Endothelial cell of umbilical vein (primary cell): ENCODE results near the gene PDCL2. TPM values are rescaled to one million over a fixed set of nuclear protein-coding genes. Genes with fewer than 3 reads are reported as not detected.

ENCODE experiments used
- BruUV-seq: library from RNA; stranded (reverse); fragments of 400-500 nt; replicated peaks from 2 replicates; lab custom pipeline; 2021; lab: Mats Ljungman, UMichigan
- CTCF ChIA-PET: fragments of 300-600, 350-600 bp; sonication (Branson Sonifier 250); formaldehyde crosslinking; loops from one replicate; lab custom pipeline; 2021; ENCODE audit warnings: antibody characterized with exemption, inconsistent platforms; lab: Charles Lee
- POLR2A ChIA-PET: fragments of 300-600, 350-600 bp; sonication (Branson Sonifier 250); formaldehyde crosslinking; loops from one replicate; lab custom pipeline; 2021; ENCODE audit warnings: antibody characterized with exemption, inconsistent platforms; lab: Charles Lee
- DNase-seq: peaks from one replicate; pipeline ENCODE4 v3.0.0-alpha.2; 2011; ENCODE audit warnings: low read depth, low spot score
- FAIRE-seq: peaks from 2 replicates; lab custom pipeline; 2011; peaks lifted over from hg19 to GRCh38; lab: Jason Lieb, UNC
- H2AFZ ChIP-seq: 2 replicates; pipeline ENCODE4 v1.6.0; 2012; ENCODE audit warnings: low read depth, low read length, control low read depth, inconsistent platforms
- H3K27ac ChIP-seq: 2 replicates; pipeline ENCODE4 v1.5.1; 2011; ENCODE audit warnings: low read depth, mild to moderate bottlenecking, control low read depth, low read length, moderate library complexity; ENCODE audit not compliant: insufficient read depth
- H3K27me3 ChIP-seq, 2 experiments: 2 replicates each; pipeline versions ENCODE4 v1.6.0 to v1.6.1; 2011; ENCODE audit warnings: low read length in 2 of 2, mixed read lengths in 1 of 2; ENCODE audit not compliant: control insufficient read depth in 2 of 2, insufficient read depth in 2 of 2
- H3K36me3 ChIP-seq, 2 experiments: 2 replicates in 1 of 2; 3 replicates in 1 of 2; pipeline ENCODE4 v1.5.1; 2011; ENCODE audit warnings: low read length in 2 of 2, mild to moderate bottlenecking in 1 of 2, moderate library complexity in 1 of 2; ENCODE audit not compliant: control insufficient read depth in 2 of 2, insufficient read depth in 2 of 2; ENCODE audit errors: extremely low read depth in 1 of 2
- H3K4me1 ChIP-seq: 3 replicates; pipeline ENCODE4 v1.5.1; 2011; ENCODE audit warnings: mild to moderate bottlenecking, low read length; ENCODE audit not compliant: control insufficient read depth, insufficient read depth; ENCODE audit errors: extremely low read depth
- H3K4me2 ChIP-seq: 2 replicates; pipeline ENCODE4 v1.6.1; 2011; ENCODE audit warnings: low read length, control low read depth, mixed read lengths; ENCODE audit not compliant: insufficient read depth
- H3K4me3 ChIP-seq, 3 experiments: fragments of 200-600 bp in 1 of 3; sonication (generic), shearing (Covaris generic) in 1 of 3; replicated peaks in 1 of 3; 2 replicates each; pipeline ENCODE4 v1.5.1; 2011 to 2016; ENCODE audit warnings: control low read depth in 3 of 3, low read length in 3 of 3, mild to moderate bottlenecking in 2 of 3, inconsistent platforms in 1 of 3, low read depth in 1 of 3, moderate library complexity in 1 of 3; ENCODE audit not compliant: insufficient read depth in 1 of 3
- H3K79me2 ChIP-seq: 2 replicates; pipeline ENCODE4 v1.6.0; 2012; ENCODE audit warnings: low read length, inconsistent platforms; ENCODE audit not compliant: control insufficient read depth, insufficient read depth
- H3K9ac ChIP-seq: replicated peaks from 2 replicates; pipeline ENCODE3; 2011; ENCODE audit warnings: low read length, control low read depth; ENCODE audit not compliant: insufficient read depth; ENCODE audit errors: extremely low read depth
- H3K9me1 ChIP-seq: replicated peaks from 3 replicates; pipeline ENCODE4 v1.6.0; 2011; ENCODE audit warnings: mild to moderate bottlenecking, low read length; ENCODE audit not compliant: control insufficient read depth, insufficient read depth; ENCODE audit errors: extremely low read depth
- H3K9me3 ChIP-seq: replicated peaks from 2 replicates; pipeline ENCODE4 v1.5.1; 2012; ENCODE audit warnings: low read length, inconsistent platforms; ENCODE audit not compliant: control insufficient read depth, insufficient read depth
- H4K20me1 ChIP-seq: replicated peaks from 2 replicates; pipeline ENCODE3; 2011; ENCODE audit warnings: mild to moderate bottlenecking, low read length; ENCODE audit not compliant: control insufficient read depth, insufficient read depth; ENCODE audit errors: extremely low read depth
- CTCF ChIP-seq, 2 donors: IDR thresholded peaks; 1 replicate in 1 of 2; 2 replicates in 1 of 2; pipeline ENCODE4 v1.5.1; 2011; ENCODE audit warnings: low read length in 2 of 2, mild to moderate bottlenecking in 2 of 2, moderate library complexity in 2 of 2, control low read depth in 1 of 2, inconsistent platforms in 1 of 2, low read depth in 1 of 2; ENCODE audit not compliant: insufficient read depth in 1 of 2; ENCODE audit errors: extremely low read depth in 1 of 2
- EZH2 ChIP-seq: IDR thresholded peaks from 2 replicates; pipeline ENCODE4 v1.6.1; 2012; ENCODE audit warnings: borderline replicate concordance, low read depth, mild to moderate bottlenecking, moderate library complexity, low read length, inconsistent platforms; ENCODE audit not compliant: severe bottlenecking
- FOS ChIP-seq: IDR thresholded peaks from 2 replicates; pipeline ENCODE4 v1.6.1; 2011; ENCODE audit warnings: mild to moderate bottlenecking, low read length, moderate library complexity, borderline replicate concordance; ENCODE audit not compliant: insufficient read depth
- GATA2 ChIP-seq: IDR thresholded peaks from 2 replicates; pipeline ENCODE4 v1.7.0; 2011; ENCODE audit warnings: low read depth, mild to moderate bottlenecking, moderate library complexity, mixed read lengths, low read length; ENCODE audit not compliant: insufficient read length, insufficient read depth
- JUN ChIP-seq: IDR thresholded peaks from 2 replicates; pipeline ENCODE4 v1.6.1; 2011; ENCODE audit warnings: borderline replicate concordance, low read depth; ENCODE audit not compliant: insufficient read length, insufficient read depth
- MAX ChIP-seq: IDR thresholded peaks from 2 replicates; pipeline ENCODE4 v1.6.1; 2011; ENCODE audit not compliant: insufficient read depth, insufficient read length
- MYC ChIP-seq: IDR thresholded peaks from one replicate; pipeline ENCODE4 v1.6.1; 2011; ENCODE audit warnings: mild to moderate bottlenecking, low read depth, low read length
- POLR2A ChIP-seq: IDR thresholded peaks from 2 replicates; pipeline ENCODE4 v1.6.1; 2012; ENCODE audit warnings: low read depth, mild to moderate bottlenecking, control low read depth, low read length
- POLR2AphosphoS5 ChIP-seq: IDR thresholded peaks from 2 replicates; pipeline ENCODE4 v1.6.1; 2012; ENCODE audit warnings: low read depth, mild to moderate bottlenecking, control low read depth, low read length, moderate library complexity; ENCODE audit not compliant: insufficient read depth
- dilution Hi-C: fragments of 300-500 bp; cut with MboI; formaldehyde crosslinking; loops from one replicate; pipeline ENCODE4 v1.15.0; 2019; ENCODE audit warnings: low sequenced_read_pairs; ENCODE audit not compliant: extremely low pct_ligation_motif_present
- intact Hi-C: fragments of 100-400 bp; cut with micrococcal nuclease; formaldehyde crosslinking; loops from one replicate; pipeline ENCODE4 v1.10.0; 2022
- polyA plus RNA-seq, 4 experiments: library from polyadenylated mRNA; depleted of rRNA in 3 of 4; stranded (reverse) in 3 of 4; unstranded in 1 of 4; fragments of >200 nt; gene quantifications; 2 replicates each; pipeline versions ENCODE4 v1.2.1 to v1.2.3, GENCODE V29; 2011 to 2012; ENCODE audit warnings: missing spikeins in 1 of 4
- total RNA-seq: library from RNA; stranded (reverse); gene quantifications from 2 replicates; pipeline ENCODE4 v1.2.3, GENCODE V29; 2021

PDCL2 gene
- total and polyA plus RNA-seq, 2 donors (not counting 3 experiments of a cell fraction or from before 2014, with no cell fraction given): not detected

- FAIRE-seq (no peak), DNase-seq (no peak)
- Histone ChIP-seq H3K4me1 (no peaks in the 10 kb centered on the region), H3K9me3 (no peaks in the 10 kb centered on the region), H3K9me1 (no peaks in the 10 kb centered on the region), H3K4me2 (no peak overlapping the region), H3K36me3 (no peaks in the 10 kb centered on the region), H3K27me3 (peaks cover 3 to 4% of the 10 kb centered on the region in 2 experiments), H2AFZ (no peak overlapping the region), H3K27ac (no peak overlapping the region), H3K9ac (no peak overlapping the region), H3K4me3 (no peak overlapping the region), H4K20me1 (no peaks in the 10 kb centered on the region), H3K79me2 (no peaks in the 10 kb centered on the region)
- no TSS peak for BruUV-seq
- intact Hi-C loops (no loop called here), dilution Hi-C loops (no loop called here)
- TF ChIP-seq CTCF (IDR thresholded peaks at IDR 0.05; ENCODE audit: extremely low read depth in 1 of 2, insufficient read depth in 1 of 2, low read depth in 1 of 2, low read length in 2 of 2) (no peak), FOS (no peak), MAX (no peak), MYC (no peak), JUN (no peak), POLR2AphosphoS5 (no peak), EZH2 (no peak), POLR2A (no peak), GATA2 (no peak)
- ChIA-PET CTCF (no interaction called here), POLR2A (no interaction called here)
These were observed 20.2 kb downstream of the PDCL2 start for GRCh38 chr4:55571806-55572205.
